GM21526 (cell line): ENCODE data around the gene CNP.

ENCODE experiments used
- ATAC-seq: cut with Tn5 transposase; IDR thresholded peaks from one replicate; pipeline ENCODE4 v1.9.1; 2021; ENCODE audit warnings: moderate library complexity; ENCODE audit not compliant: unreplicated experiment, low FRiP score

The CNP gene

GRCh38 chr17:42025936-42026335 is 59.3 kb downstream of the CNP start:
- no peak for ATAC-seq

GRCh38 chr17:42026857-42027589 is 60.4 kb downstream of the CNP start:
- ATAC-seq, result no peak
